Heart left ventricle (tissue), 16 donors: Measurements from ENCODE around the gene DMRTC2. TPM values are rescaled to one million over a fixed set of nuclear protein-coding genes. Genes with fewer than 3 reads are reported as not detected.

ENCODE experiments used
- ATAC-seq, 4 donors: fragments of 200-7000 bp; cut with Tn5 transposase; one replicate each; pipeline ENCODE4 v1.9.1; 2020 to 2022; ENCODE audit warnings: moderate library complexity in 4 of 4, mild to moderate bottlenecking in 3 of 4, moderate number of reproducible peaks in 1 of 4
- DNase-seq, 5 donors: peaks; one replicate each; pipeline ENCODE4 v3.0.0-alpha.2; 2020
- H3K27ac ChIP-seq, 12 donors: fragments of 200-600 bp; sonication (generic) in 4 of 12; one replicate each; pipeline versions ENCODE4 v1.5.0 to v1.8.0; 2016 to 2022; ENCODE audit warnings: mild to moderate bottlenecking in 2 of 12
- H3K27me3 ChIP-seq, 9 donors: fragments of 200-600 bp; sonication (generic) in 2 of 9; one replicate each; pipeline versions ENCODE4 v1.5.1 to v1.8.0; 2016 to 2022; ENCODE audit warnings: mild to moderate bottlenecking in 3 of 9
- H3K36me3 ChIP-seq, 9 donors: fragments of 200-600 bp; sonication (generic) in 2 of 9; one replicate each; pipeline versions ENCODE4 v1.5.0 to v1.8.0; 2018 to 2022; ENCODE audit warnings: mild to moderate bottlenecking in 2 of 9
- H3K4me1 ChIP-seq, 12 donors: fragments of 200-600 bp; sonication (generic) in 4 of 12; one replicate each; pipeline versions ENCODE4 v1.5.0 to v1.8.0; 2016 to 2022; ENCODE audit warnings: mild to moderate bottlenecking in 3 of 12
- H3K4me3 ChIP-seq, 12 donors: fragments of 200-600 bp; sonication (generic) in 4 of 12; one replicate each; pipeline versions ENCODE4 v1.5.0 to v1.8.0; 2017 to 2022; ENCODE audit warnings: mild to moderate bottlenecking in 9 of 12, moderate library complexity in 4 of 12
- H3K9me3 ChIP-seq, 12 donors: fragments of 200-600 bp; sonication (generic) in 4 of 12; one replicate each; pipeline versions ENCODE4 v1.5.0 to v1.8.0; 2016 to 2022; ENCODE audit warnings: mild to moderate bottlenecking in 1 of 12
- CTCF ChIP-seq, 12 donors: fragments of 200-600 bp; sonication (generic) in 4 of 12; IDR thresholded peaks; one replicate each; pipeline versions ENCODE4 v1.5.0 to v1.8.0; 2018 to 2022; ENCODE audit warnings: antibody characterized with exemption in 12 of 12, mild to moderate bottlenecking in 5 of 12
- POLR2A ChIP-seq, 2 donors: fragments of 450-650 bp; IDR thresholded peaks; one replicate each; pipeline ENCODE4 v1.6.1; 2017; ENCODE audit warnings: antibody characterized with exemption in 2 of 2, mild to moderate bottlenecking in 2 of 2, moderate library complexity in 2 of 2
- WGBS, 4 donors: extraction: QIAGEN DNeasy Blood & Tissue Kit in 2 of 4; methylation state at CpG; one replicate each; pipeline versions ENCODE4 v1.1.5 to v1.1.7; 2013 to 2018; 5-methylcytosine and 5-hydroxymethylcytosine counted together
- intact Hi-C, 10 donors: fragments of 100-400 bp; cut with DNase I; formaldehyde crosslinking; loops; one replicate each; pipeline versions ENCODE4 v1.11.1 to v1.14.2; 2022
- polyA plus RNA-seq, 2 donors: library from polyadenylated mRNA; stranded (reverse); fragments of 200-250 nt; gene quantifications; one replicate each; pipeline ENCODE4 v1.2.3, GENCODE V29; 2013
- total RNA-seq, 9 donors: library from RNA; depleted of rRNA in 2 of 9; stranded (reverse); fragments of >200 nt in 2 of 9; fragmentation: NEBNext Ultra II Directional in 3 of 9; extraction: Animal tissue kit (Norgen Biotek cat#: 25700) in 3 of 9; gene quantifications; one replicate each; pipeline versions ENCODE4 v1.1.0 to v1.2.4, GENCODE V29; 2016 to 2023
- donor health status: ischemic (EF 13 %, LVEDD 7.1; RV severe dilation, severe dysfunction).
- donor health status: healthy with polysubstance abuse.
- donor health status: DM: no; HTN: yes; CAD: no.
- donor health status: DM: no; HTN: no; CAD: no.
- donor health status: ischemic (EF 25% LVEDD 6.9; RV normal size, moderate dysfunction).
- donor health status: ischemic (EF 25% LVEDD 5.7; RV mildly dilated, moderate dysfunction).
- donor health status: healthy.
- donor health status: DM: yes; HTN: yes; CAD: no.
- donor health status: ischemic (EF 35%, LVEDD 5.7; RV mildly dilated, moderate dysfunction).
- donor health status: nonischemic (EF 11% LVEDD 7.7; RV severe dilation, severe dysfunction).
- donor health status: DM: yes; HTN: yes; CAD: no.
- donor health status: PGD.
- donor health status: ischemic (EF 29% LVEDD 5.4; RV normal size, mild dysfunction).
- donor health status: nonischemic (EF 23%, LVEDD 6.1; RV moderate dilation, normal function).

Gene DMRTC2
- total and polyA plus RNA-seq, 11 donors, result not detected

GRCh38 chr19:41850381-41850780 lies 5.5 kb downstream of the DMRTC2 start:
- DNase-seq (no peak), ATAC-seq (no peak)
- peaks cover 0 to 15% (median 0%) of the 10 kb centered on the region in 9 donors for H3K27me3 ChIP-seq
- intact Hi-C loops, result no loop called here
- no peaks in the 10 kb centered on the region for H3K4me1 ChIP-seq
- H3K4me3 ChIP-seq, result no peak overlapping the region
- H3K36me3 ChIP-seq, result no peaks in the 10 kb centered on the region
- H3K9me3 ChIP-seq, result no peaks in the 10 kb centered on the region
- H3K27ac ChIP-seq, result no peak overlapping the region
- TF ChIP-seq CTCF (IDR thresholded peaks at IDR 0.05) (no peak), POLR2A (IDR thresholded peaks at IDR 0.05) (no peak)
- WGBS, 4 donors, result 58 to 68% (median 59%) methylated on average over 5 of the region's 5 CpGs

GRCh38 chr19:41851456-41851855 lies 6.6 kb downstream of the DMRTC2 start:
- WGBS, 4 donors, result 29 to 38% (median 36%) methylated on average over 4 of the region's 4 CpGs
- peaks cover 0 to 15% (median 0%) of the 10 kb centered on the region in 9 donors for H3K27me3 ChIP-seq
- no peaks in the 10 kb centered on the region for H3K9me3 ChIP-seq
- H3K27ac ChIP-seq, result no peak overlapping the region
- no peaks in the 10 kb centered on the region for H3K36me3 ChIP-seq
- DNase-seq (no peak), ATAC-seq (no peak)
- intact Hi-C loops, result no loop called here
- H3K4me3 ChIP-seq, result no peak overlapping the region
- H3K4me1 ChIP-seq, result no peaks in the 10 kb centered on the region
- TF ChIP-seq POLR2A (IDR thresholded peaks at IDR 0.05) (no peak), CTCF (IDR thresholded peaks at IDR 0.05) (no peak)

GRCh38 chr19:41853344-41853743 lies 8.5 kb downstream of the DMRTC2 start:
- Histone ChIP-seq H3K27ac (no peak overlapping the region), H3K4me1 (no peaks in the 10 kb centered on the region), H3K9me3 (no peaks in the 10 kb centered on the region), H3K4me3 (no peak overlapping the region), H3K36me3 (no peaks in the 10 kb centered on the region), H3K27me3 (peaks cover 0 to 11% (median 0%) of the 10 kb centered on the region in 9 donors)
- no peak for DNase-seq
- 43 to 93% (median 69%) methylated on average over 2 of the region's 2 CpGs for WGBS, 4 donors
- intact Hi-C loops, result no loop called here
- no peak for ATAC-seq
- TF ChIP-seq CTCF (IDR thresholded peaks at IDR 0.05), result no peak
- TF ChIP-seq POLR2A (IDR thresholded peaks at IDR 0.05), result no peak

GRCh38 chr19:41853768-41854167 lies 8.9 kb downstream of the DMRTC2 start:
- WGBS, 4 donors, result 48 to 61% (median 60%) methylated on average over 2 of the region's 2 CpGs
- Histone ChIP-seq H3K27me3 (peaks cover 0 to 11% (median 0%) of the 10 kb centered on the region in 9 donors), H3K9me3 (no peaks in the 10 kb centered on the region), H3K4me1 (no peaks in the 10 kb centered on the region), H3K36me3 (no peaks in the 10 kb centered on the region), H3K4me3 (no peak overlapping the region), H3K27ac (no peak overlapping the region)
- no peak for ATAC-seq
- TF ChIP-seq CTCF (IDR thresholded peaks at IDR 0.05) (no peak), POLR2A (IDR thresholded peaks at IDR 0.05) (no peak)
- intact Hi-C loops, result no loop called here
- DNase-seq, result no peak
